Measurements from ENCODE around the gene RGS5. TPM values are rescaled to one million over a fixed set of nuclear protein-coding genes. Genes with fewer than 3 reads are reported as not detected.
"Not testable (repeated sequence)": the region's sequence is repeated elsewhere in the genome, so short reads cannot be mapped to it uniquely, and the experiment has no call there.

Gene RGS5
- total and polyA plus RNA-seq, 8 donors, result 48.5 to 141 (median 104) TPM

- intact Hi-C loops (cut with DNase I), result no loop called here
Measured at GRCh38 chr1:163241746-163242145, 39.0 kb upstream of the RGS5 start.

GRCh38 chr1:163240705-163241104, 38.0 kb upstream of the RGS5 start:
- H3K4me1 ChIP-seq, result no peaks in the 10 kb centered on the region
- H3K27me3 ChIP-seq, result no peaks in the 10 kb centered on the region
- no peak overlapping the region for H3K27ac ChIP-seq
- no peak overlapping the region for H3K4me3 ChIP-seq
- no peak for ATAC-seq
- no peaks in the 10 kb centered on the region for H3K36me3 ChIP-seq
- H3K9me3 ChIP-seq, result no peaks in the 10 kb centered on the region
- intact Hi-C loops (cut with DNase I), result no loop called here
- TF ChIP-seq CTCF (IDR thresholded peaks at IDR 0.05), result no peak
- no peak for DNase-seq

More at GRCh38 chr1:163241746-163242145, 39.0 kb upstream of the RGS5 start:
- Histone ChIP-seq H3K36me3 (no peaks in the 10 kb centered on the region), H3K27ac (no peak overlapping the region), H3K27me3 (no peaks in the 10 kb centered on the region), H3K4me3 (no peak overlapping the region), H3K4me1 (no peaks in the 10 kb centered on the region), H3K9me3 (no peaks in the 10 kb centered on the region)
- DNase-seq (no peak), ATAC-seq (no peak)
- no peak for TF ChIP-seq CTCF (IDR thresholded peaks at IDR 0.05)

GRCh38 chr1:163233643-163234042, 30.9 kb upstream of the RGS5 start:
- ATAC-seq; intact Hi-C loops (cut with DNase I): not testable (repeated sequence)

GRCh38 chr1:163231385-163231784, 28.7 kb upstream of the RGS5 start:
- no peak for TF ChIP-seq CTCF (IDR thresholded peaks at IDR 0.05)
- H3K36me3 ChIP-seq, result no peaks in the 10 kb centered on the region
- H3K27ac ChIP-seq, result no peak overlapping the region
- no peak for DNase-seq
- no peaks in the 10 kb centered on the region for H3K27me3 ChIP-seq
- no peaks in the 10 kb centered on the region for H3K4me1 ChIP-seq
- intact Hi-C loops (cut with DNase I), result no loop called here
- peaks cover 0 to 2% of the 10 kb centered on the region in 2 donors for H3K9me3 ChIP-seq
- peak; percentile 69 for ATAC-seq
- no peak overlapping the region for H3K4me3 ChIP-seq

More at GRCh38 chr1:163233643-163234042, 30.9 kb upstream of the RGS5 start:
- not testable (repeated sequence) for DNase-seq, H3K4me3 ChIP-seq, H3K27ac ChIP-seq, H3K27me3 ChIP-seq, H3K4me1 ChIP-seq, H3K9me3 ChIP-seq, H3K36me3 ChIP-seq

GRCh38 chr1:163230827-163231226, 28.1 kb upstream of the RGS5 start:
- ATAC-seq (no peak), DNase-seq (no peak)
- intact Hi-C loops (cut with DNase I), result no loop called here
- no peaks in the 10 kb centered on the region for H3K4me1 ChIP-seq
- H3K27ac ChIP-seq, result no peak overlapping the region
- no peaks in the 10 kb centered on the region for H3K27me3 ChIP-seq
- no peak overlapping the region for H3K4me3 ChIP-seq
- no peak for TF ChIP-seq CTCF (IDR thresholded peaks at IDR 0.05)
- H3K36me3 ChIP-seq, result no peaks in the 10 kb centered on the region
- H3K9me3 ChIP-seq, result peaks cover 0 to 2% of the 10 kb centered on the region in 2 donors

GRCh38 chr1:163228271-163228670, 25.6 kb upstream of the RGS5 start:
- ATAC-seq; H3K36me3 ChIP-seq; H3K27me3 ChIP-seq; H3K4me1 ChIP-seq; intact Hi-C loops (cut with DNase I); H3K9me3 ChIP-seq; H3K4me3 ChIP-seq; H3K27ac ChIP-seq: not testable (repeated sequence)
- peak in 1 of 4 donors; percentile 41 for DNase-seq

All from left lung (tissue), 10 donors.